NCI-H2196 treated with DMSO at 0.1 percent for 48 hours (cell line): ENCODE results near the gene SORCS1.

Source experiments
- DNase-seq: peaks from one replicate; lab custom pipeline; 2025; ENCODE audit not compliant: unreplicated experiment; lab: John Stamatoyannopoulos, UW

Gene SORCS1

GRCh38 chr10:107118866-107119265, 45.6 kb downstream of the SORCS1 start:
- DNase-seq = no peak

- no peak for DNase-seq
These were observed 60.4 kb downstream of the SORCS1 start for GRCh38 chr10:107104026-107104652.

- no peak for DNase-seq
These were observed 61.1 kb downstream of the SORCS1 start for GRCh38 chr10:107103174-107104025.

- no peak for DNase-seq
These were observed 66.2 kb downstream of the SORCS1 start for GRCh38 chr10:107098326-107098725.

GRCh38 chr10:107094824-107095522, 69.5 kb downstream of the SORCS1 start:
- DNase-seq = no peak

GRCh38 chr10:107092321-107092720, 72.2 kb downstream of the SORCS1 start:
- DNase-seq = no peak

- DNase-seq = no peak
These were observed 73.4 kb downstream of the SORCS1 start for GRCh38 chr10:107091126-107091525.

- DNase-seq = no peak
These were observed 78.6 kb downstream of the SORCS1 start for GRCh38 chr10:107085665-107086525.

GRCh38 chr10:107083388-107084009, 81.0 kb downstream of the SORCS1 start:
- DNase-seq = no peak

- no peak for DNase-seq
These were observed 82.9 kb downstream of the SORCS1 start for GRCh38 chr10:107081644-107082043.

- no peak for DNase-seq
These were observed 89.4 kb downstream of the SORCS1 start for GRCh38 chr10:107075117-107075516.

GRCh38 chr10:107072786-107073185, 91.7 kb downstream of the SORCS1 start:
- DNase-seq = no peak

- no peak for DNase-seq
These were observed 92.5 kb downstream of the SORCS1 start for GRCh38 chr10:107072028-107072427.

- no peak for DNase-seq
These were observed 93.2 kb downstream of the SORCS1 start for GRCh38 chr10:107071301-107071700.

- DNase-seq = no peak
These were observed 96.7 kb downstream of the SORCS1 start for GRCh38 chr10:107067843-107068242.

GRCh38 chr10:107064075-107064474, 100.4 kb downstream of the SORCS1 start:
- DNase-seq = no peak

- DNase-seq = no peak
These were observed 104.6 kb downstream of the SORCS1 start for GRCh38 chr10:107059872-107060271.

GRCh38 chr10:107059068-107059804, 105.3 kb downstream of the SORCS1 start:
- DNase-seq = no peak

- DNase-seq = no peak
These were observed 106.2 kb downstream of the SORCS1 start for GRCh38 chr10:107058331-107058730.

- DNase-seq = no peak
These were observed 108.3 kb downstream of the SORCS1 start for GRCh38 chr10:107056182-107056581.
